COR-L47 (cell line): ENCODE measurements around the gene AP2M1.
A peak's percentile ranks its signal among the peaks of the same experiment; 100 is the strongest.
"Not testable (repeated sequence)": the region's sequence is repeated elsewhere in the genome, so short reads cannot be mapped to it uniquely, and the experiment has no call there.

Source experiments
- DNase-seq: peaks from one replicate; lab custom pipeline; 2025; lab: John Stamatoyannopoulos, UW

AP2M1 gene

DNA sequence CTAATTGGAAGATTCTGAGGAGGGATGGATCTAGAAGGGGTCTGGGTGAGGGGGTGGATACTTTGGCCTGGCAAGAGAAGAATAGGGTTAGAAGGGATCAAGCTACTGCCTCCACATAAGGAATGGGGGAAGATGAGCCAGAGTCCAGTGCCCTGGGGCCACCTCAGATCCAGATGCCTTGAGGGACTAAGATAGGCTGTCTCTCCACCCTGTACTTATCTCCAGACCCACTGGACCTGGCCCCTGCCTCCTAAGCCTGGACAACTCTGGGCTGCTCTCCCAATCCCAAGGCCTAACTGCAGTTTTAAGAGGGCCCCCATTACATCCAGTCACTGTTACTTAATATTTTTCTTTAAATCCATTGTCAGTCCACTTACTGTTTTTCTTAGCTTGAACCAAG is 17.4 kb upstream of the AP2M1 start:
- no peak for DNase-seq

DNA sequence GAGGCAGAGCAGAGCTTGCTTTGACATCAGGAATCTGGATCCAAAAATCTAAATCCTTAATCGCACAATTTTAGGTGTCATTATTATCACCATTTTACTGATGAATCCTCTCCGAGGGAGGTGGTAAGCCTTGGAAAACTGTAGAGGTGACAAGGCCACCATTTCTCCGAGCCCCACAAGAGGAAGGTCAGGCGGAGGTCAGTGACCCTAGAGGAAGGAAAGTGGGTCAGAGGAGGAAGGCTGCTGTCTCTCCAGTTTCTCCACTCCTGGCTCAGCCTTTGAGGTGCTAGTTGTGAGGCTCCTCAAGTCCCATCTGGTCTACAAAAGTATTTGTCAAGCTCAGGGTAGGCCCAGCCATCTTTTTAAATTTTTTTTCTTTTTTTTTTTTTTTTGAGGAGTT is 16.3 kb upstream of the AP2M1 start:
- DNase-seq = no peak

DNA sequence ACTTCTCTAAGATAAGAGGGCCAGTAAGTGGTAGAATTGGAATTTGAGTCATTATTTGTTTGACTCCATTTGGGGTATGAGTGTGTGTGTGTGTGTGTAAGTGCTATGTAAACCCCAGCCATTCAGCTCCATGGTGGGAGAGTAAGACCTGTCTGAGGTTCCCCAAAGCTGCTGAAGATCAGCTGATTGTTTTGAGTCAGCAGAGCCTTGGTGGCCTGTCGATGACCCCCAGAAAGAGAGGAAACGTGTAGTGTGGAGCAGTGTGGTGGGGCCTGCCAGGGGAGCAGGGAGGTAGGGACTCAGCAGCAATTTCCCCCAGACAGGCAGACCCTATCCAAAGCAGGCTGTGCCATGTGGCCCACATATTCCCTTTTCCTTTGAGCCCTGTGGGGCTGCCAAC is 14.2 kb upstream of the AP2M1 start:
- no peak for DNase-seq

DNA sequence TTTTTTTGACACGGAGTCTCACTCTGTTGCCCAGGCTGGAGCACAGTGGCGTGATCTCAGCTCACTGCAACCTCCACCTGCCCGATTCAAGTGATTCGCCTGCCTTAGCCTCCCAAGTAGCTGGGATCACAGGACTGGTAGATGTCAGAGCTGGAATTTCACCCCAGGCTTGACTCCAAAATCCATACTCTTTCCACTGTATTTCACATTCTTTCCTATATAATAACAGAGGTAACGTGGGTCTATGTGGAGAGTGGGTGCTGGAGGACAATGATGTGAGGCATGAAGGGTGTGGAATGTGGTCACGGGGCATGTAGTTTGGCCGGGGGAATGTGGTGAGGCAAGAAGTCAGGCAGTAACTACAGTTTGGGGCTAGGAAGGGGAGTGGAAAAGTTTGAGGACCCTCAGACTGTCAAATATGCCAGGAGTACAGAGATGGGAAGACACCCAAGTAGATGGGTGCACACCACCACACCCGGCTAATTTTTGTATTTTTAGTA is 12.0 kb upstream of the AP2M1 start:
- not testable (repeated sequence) for DNase-seq

DNA sequence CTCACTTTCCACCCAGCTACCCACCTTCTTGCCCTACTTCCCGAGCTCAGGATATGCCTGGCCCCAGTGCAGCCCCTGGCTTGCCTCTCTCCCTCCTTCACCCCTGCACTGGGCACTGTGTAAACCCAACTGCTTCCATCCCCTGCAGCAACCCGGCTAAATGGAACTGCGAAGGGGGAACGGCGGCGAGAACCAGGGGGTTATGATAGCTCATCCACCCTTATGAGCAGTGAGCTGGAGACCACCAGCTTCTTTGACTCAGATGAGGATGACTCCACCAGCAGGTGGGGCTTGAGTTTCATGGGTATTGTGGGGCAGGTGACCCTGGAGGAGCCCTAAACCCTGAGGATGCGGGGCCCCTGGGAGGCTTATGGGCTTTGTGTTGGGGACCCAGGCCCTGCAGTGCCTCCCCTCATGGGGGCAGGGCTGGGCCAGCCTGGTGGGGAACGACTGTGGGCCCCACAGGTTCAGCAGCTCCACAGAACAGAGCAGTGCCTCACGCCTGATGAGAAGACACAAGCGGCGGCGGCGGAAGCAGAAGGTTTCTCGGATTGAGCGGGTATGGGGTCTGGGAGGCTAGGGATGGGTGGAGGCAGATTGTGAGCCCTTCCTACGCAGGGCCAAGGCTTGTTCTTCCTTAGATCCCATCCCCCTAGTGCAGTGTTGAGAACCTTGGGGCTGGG is 9.9 kb upstream of the AP2M1 start:
- DNase-seq = no peak

DNA sequence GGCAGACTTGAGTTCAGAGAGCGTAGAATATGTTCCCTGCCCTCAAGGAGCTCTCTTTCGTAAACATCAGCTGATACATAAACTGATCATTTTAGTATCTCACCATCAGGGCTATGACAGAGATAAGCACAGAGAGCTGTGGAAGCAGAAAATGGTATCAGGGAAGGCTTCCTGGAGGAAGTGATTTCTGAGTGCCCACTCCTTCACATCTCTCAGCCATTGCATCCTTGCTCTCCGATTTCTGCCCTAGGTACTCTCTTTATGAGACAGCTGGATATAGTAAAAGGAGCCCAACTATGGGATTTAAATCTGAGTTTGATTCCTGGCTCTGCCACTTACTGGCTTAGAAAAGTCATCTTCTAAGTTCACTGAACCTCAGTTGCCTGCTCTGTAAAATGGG is 9.1 kb upstream of the AP2M1 start:
- DNase-seq = no peak

DNA sequence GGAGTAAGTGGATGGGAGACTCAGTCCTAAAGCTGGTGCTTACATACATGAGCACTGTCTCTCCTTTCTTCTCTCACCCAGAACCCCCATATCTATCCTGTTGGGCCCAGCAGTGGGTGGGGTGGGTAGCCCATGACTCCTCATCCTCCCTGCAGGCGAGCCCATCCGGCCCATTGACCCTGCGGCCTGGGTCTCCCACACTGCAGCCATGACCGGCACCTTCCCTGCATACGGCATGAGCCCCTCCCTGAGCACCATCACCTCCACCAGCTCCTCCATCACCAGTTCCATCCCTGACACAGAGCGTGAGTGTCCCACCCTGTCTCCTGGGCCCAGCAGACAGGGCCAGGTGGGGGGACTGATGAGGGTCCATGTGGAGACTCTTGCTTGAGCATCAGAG is 8.0 kb upstream of the AP2M1 start:
- no peak for DNase-seq

DNA sequence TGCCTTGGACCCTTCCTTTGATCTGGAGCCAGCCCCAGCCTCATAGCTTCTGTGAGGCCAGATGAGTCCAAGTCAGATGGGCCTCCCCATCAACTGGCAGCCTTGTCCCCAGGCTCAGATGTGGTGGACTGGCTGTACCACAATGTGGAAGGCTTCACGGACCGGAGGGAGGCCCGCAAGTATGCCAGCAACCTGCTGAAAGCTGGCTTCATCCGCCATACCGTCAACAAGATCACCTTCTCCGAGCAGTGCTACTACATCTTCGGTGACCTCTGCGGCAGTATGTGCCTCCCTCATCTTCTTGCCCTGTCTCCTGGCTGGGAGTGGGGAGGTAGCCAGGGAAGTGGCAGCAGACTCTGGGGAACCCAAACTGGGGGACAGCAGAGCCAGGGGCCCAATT is 6.9 kb upstream of the AP2M1 start:
- no peak for DNase-seq

DNA sequence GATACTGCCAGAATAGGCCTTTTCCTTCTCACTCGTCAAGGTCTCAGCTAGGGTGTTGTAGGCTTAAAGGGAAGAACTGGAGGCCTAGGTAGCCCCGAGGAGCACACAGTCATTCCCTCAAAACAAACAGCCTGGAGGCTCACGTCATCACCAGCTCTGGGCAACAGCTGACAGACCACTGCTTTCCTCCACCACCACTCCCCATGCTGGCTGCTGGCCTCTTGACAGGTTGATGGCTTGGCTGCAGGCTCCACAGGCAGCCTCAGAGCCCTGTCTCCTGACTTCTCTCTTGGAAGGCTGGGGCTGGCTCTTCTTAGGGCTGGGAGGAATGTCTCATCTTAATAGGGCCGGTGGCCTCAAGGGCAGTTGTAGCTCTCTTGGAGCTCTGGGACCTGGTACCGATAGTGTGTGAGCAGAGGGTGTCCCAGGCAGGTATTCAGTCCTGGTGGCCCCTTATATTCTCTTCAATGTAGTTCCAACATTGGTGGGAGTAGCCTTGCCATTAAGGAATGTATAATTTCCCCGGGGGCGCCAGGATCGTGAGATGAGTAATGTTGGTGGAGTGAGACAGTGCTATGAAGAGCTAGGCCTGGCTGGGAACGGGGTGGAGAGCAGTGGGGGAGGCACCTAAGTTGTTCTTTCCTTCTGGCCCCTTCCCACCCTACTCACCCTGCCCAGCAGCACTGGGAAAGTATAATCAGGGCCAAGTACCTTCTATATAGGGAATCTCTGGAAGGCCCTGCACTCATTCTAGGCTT is 6.1 kb upstream of the AP2M1 start:
- no peak for DNase-seq

DNA sequence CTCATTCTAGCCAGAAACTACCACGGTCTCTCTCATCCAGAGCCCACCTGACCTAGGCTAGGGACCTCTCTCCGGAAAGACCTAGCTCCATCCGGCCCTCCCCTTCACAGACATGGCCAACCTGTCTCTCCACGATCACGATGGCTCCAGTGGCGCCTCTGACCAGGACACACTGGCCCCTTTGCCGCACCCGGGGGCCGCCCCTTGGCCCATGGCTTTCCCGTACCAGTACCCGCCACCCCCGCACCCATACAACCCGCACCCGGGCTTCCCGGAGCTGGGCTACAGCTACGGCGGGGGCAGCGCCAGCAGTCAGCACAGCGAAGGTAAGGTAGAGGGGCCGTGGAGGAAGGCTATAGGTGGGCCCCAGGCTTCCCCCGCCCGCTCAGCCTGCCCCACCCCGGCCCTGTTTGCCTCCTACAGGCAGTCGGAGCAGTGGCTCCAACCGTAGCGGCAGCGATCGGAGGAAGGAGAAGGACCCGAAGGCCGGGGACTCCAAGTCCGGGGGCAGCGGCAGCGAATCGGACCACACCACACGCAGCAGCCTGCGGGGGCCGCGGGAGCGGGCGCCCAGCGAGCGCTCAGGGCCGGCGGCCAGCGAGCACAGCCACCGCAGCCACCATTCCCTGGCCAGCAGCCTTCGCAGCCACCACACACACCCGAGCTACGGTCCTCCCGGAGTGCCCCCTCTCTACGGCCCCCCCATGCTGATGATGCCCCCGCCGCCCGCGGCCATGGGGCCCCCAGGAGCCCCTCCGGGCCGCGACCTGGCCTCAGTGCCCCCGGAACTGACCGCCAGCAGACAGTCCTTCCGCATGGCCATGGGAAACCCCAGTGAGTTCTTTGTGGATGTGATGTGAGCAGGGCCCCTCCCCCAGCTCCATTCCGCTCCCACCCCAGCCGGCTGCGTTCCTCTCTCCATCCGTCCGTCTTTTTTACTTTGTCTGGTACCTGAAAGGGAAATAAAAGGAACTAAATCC is 4.5 kb upstream of the AP2M1 start:
- no peak for DNase-seq

DNA sequence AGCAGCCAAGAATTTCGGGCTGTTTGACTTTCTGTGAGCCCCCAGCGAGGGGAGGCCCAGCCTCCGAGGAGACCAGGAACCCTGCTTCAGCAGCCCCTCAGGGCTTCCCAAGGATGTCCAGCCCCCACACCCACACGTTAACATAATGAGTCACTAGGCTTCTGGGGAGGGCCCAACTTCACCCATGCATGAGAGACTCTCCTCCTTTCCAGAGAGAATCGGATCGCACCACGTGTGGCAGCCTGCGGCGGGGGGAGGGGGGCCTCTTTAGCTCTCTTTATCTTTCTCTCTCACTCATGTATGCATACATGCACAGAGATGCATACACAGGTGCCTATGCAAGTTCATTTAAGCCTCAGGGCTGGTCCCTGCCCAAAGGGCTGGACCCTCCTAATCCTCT is 3.1 kb upstream of the AP2M1 start:
- no peak for DNase-seq

DNA sequence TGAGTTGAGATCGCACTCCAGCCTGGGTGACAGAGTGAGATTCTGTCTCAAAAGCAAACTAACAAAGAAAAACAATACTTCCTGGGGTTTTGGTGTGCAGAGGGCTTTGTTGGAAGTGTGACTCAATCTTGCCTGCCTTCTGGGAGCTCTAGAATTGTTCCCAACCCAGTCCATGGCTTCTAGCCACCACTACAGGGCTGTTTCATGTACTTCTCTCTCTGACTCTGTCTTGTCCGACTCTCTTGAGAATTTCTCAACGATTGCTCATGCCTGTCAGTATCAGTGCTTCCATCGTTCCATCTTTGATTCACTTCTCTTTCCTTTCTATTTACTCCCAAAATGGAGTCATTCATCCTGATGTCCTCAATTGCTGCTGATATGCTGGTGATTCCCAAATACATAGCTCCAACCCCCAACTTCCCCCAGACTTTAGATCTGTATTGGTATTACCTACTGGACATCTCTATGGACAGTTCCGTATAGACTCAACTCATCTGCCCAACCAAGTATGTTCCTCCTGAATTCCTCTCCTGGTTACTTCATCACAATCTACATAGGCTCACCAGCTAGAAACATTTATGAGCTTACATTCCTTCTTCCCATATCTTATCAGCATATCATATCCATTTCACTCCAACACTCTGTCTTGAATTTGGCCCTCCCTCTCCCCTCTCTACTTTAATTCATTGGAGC is 1.8 kb upstream of the AP2M1 start:
- no peak for DNase-seq

DNA sequence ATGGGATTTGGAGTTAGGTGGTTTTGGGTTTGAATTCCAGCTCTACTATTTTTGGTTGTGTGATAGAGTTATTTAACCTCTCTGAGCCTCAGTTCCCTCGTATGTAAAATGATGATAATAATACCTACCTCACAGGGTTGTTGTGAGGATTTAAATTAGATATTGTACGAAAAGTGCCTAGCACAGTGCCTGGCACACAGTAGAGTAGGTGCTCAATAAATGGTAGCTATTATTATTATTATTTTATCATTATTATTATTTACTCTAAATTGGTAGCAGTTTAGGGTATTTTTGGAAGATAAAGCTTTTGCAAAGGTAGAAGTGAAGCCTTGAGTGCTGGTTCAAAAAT is 1.3 kb upstream of the AP2M1 start:
- DNase-seq = no peak

DNA sequence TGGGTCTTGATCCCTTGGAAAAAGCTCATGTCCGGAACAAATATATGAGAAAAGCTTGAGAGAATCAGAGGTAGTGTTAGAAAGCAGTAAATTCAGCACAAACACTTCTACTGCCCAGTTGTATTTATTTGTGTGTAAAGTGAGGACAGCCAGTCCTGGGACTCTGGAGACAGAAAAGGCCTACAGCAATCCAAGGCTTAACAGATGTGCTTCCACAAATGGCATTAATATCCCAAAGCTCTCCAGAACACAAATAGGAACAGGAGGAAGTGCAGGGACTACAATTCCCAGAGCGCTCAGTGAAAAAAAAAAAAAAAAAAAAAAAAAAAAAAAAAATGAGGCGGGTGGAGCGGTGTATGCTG is 390 bp upstream of the AP2M1 start:
- DNase-seq = no peak

DNA sequence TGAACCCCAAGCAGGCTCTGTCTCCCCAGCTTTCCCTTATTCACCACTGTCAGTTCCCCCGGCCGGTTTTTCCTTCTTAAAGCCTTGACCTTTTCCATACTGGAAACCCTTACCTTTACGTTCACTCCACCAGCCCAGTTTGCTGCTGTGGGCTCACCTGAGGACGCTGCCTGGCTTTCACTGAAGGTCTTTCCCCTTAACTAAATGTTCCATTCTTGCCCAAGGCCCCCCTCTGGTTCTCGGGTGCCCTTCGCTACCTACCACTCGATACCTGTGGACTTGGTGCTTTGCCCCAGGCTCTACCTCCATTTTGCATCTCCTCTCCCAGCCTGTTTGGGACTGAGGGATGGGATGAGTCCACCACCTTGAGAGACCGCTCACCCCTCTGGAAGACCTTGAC is 851 bp downstream of the AP2M1 start:
- DNase-seq = no peak

DNA sequence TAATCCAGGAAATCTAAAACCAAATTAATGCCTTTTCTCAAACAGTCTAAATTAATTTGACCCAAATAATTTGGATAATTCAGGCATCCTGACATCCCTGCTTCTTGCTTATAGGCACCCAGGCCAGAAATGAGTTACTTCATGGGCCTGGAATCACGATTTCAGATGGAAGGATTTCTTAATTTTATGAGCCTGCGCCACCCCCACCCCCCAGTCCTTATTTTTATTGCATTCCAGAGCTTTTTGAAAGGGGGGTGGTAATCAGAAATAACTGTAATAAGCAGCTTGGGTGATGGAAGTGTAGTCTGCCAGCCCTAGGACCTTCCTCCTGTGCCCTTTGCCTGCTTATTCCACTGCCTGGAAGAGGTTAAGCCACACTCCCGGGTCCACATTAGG is 1.3 kb downstream of the AP2M1 start:
- DNase-seq = no peak

DNA sequence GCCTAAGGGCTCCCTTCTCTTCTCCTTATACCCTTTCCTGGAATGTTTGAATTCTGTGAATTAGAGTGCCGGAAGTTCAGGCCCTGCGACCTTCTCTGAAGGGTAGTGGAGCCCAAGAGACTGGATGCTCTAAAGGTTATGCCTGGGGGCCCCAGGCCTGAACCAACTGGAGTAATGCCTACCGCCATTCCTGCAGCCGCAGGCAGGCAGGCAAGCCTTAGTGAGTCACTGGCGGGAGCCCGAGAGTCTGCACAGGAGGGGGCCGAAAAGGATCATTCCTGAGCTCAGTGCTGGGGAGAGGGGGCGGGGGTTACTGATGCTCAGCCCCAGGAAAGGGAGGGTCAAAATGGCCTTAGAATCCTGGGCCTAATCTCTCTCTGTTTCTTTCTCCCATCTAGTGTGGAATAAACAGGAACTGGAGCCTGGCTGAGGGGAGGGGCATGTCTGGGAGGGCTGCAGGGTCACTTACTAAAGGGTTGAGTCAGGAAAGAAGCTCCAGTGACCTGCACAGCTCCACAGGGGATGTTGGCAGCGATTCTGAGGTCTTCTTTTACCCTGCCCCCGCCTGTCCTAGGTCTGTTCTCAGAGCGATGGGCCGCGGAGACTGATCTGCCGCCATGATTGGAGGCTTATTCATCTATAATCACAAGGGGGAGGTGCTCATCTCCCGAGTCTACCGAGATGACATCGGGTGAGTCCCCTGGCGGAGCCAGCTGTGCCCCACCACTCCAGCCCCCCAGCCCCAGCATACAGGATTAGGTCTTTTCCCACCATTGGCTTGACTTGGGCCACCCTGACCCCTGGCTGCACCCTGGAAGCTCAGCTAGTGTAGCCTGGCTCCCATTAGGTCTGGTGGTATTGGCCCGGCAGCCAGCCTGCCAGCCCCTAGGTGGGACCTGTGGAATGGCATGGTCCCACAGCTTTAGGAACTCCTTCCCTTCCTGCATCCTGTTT is 2.0 kb downstream of the AP2M1 start:
- DNase-seq = peak; percentile 16

DNA sequence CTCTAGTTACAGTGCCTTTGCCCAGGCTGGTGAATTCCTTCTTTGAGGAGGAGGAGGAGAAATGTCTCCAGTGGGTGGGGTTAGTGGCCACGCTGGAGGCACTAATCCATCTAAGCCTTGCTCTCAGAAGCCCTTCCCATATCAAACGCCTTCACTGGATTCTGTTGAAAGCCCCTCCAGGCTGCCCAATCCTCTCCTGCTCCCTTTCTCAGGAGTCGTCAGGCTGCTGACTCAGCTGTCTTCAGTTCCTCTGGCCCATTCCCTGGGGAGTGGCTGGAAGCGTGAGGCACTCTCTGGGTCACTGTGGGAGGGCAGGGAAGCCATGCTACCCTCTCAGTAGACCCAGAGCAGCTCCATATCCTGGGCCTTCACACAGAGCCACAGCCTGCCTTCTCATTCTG is 2.7 kb downstream of the AP2M1 start:
- DNase-seq = no peak

DNA sequence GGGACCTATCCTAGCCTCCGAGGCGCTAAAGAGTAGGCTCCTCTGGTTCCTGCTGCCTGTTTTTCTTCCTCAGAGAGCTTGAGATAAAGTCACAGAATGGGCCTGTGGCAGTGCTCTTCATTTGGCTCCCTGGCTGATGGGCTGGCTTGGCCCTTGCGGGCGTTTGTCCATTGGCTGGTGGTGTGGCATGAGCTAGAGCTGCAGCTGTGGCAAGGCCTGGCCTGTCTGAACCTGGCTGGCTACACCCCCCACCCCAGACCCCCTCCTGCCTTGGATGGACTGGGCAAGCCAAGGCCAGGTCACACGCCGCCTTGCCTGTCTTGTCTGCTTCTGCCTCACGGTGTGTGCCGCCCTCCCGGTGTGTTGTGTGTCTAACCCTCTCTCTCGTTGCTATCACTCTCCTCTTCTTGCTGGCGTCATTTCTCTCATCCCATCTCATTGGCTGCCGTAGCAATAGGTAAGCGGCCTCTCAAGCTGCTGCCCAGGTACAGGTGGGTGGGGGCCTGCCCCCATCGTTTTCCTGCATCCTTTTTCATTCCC is 3.2 kb downstream of the AP2M1 start:
- no peak for DNase-seq

DNA sequence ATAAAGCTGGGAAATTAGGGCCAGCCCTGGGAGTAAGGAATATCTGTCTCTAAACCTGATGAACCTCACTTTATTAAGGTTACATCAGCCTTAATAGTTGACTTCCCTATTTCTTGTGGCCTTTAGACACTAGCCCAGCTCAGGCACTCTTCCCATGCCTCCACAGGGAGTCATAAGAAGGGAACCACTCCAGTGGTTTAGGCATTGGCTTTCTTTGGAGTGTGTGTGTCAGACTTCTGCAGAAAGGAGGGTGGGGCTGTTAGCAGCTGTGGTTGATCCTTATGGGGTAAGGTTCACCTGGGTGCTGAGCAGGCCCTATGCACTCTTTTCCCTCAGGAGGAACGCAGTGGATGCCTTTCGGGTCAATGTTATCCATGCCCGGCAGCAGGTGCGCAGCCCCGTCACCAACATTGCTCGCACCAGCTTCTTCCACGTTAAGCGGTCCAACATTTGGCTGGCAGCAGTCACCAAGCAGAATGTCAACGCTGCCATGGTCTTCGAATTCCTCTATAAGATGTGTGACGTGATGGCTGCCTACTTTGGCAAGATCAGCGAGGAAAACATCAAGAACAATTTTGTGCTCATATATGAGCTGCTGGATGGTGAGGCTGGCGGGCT is 4.0 kb downstream of the AP2M1 start:
- no peak for DNase-seq
